GM18868 (cell line): ENCODE data around the gene ACYP1.

Experiments used
- ATAC-seq: cut with Tn5 transposase; IDR thresholded peaks from one replicate; pipeline ENCODE4 v1.9.1; 2021; ENCODE audit warnings: mild to moderate bottlenecking, moderate library complexity; ENCODE audit not compliant: unreplicated experiment

Gene ACYP1

DNA sequence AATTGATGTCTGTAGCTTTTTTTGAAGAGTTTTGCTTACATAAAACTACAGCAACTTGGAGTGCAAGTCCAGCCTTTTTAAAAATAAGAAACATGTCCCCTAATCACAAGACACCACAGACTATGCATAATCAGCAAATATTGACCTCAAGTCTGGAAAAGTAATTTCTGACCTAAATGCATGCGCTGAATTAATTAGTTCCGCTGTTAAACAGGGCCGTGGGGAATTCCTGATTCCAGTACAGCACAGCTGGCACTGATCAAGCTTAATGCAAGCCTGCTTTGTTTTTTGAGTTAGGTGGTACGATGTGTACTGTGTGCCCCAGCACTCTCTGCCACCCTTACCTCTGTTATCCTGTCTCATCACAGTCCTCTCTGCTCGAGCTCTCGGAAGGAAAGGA lies 21.8 kb downstream of the ACYP1 start:
- ATAC-seq, result no peak

DNA sequence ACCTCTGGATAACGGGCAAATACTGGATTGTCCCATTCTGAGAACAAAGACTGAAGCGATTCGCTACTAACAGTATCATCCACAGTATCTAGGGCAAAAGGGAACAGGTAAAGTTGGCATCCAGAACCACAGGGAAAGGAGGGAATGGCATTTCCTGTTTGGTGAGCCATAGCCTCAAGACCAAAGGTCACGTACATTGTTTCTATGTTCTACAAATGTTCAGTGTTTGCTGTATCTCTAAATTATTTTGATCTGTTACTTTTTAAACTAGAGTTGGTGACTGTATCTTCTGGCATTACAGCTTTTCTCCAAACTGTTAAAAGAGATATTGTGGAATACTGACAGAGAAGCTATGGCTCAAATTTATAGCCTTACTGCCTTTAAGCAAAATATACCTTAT lies 22.2 kb downstream of the ACYP1 start:
- no peak for ATAC-seq

DNA sequence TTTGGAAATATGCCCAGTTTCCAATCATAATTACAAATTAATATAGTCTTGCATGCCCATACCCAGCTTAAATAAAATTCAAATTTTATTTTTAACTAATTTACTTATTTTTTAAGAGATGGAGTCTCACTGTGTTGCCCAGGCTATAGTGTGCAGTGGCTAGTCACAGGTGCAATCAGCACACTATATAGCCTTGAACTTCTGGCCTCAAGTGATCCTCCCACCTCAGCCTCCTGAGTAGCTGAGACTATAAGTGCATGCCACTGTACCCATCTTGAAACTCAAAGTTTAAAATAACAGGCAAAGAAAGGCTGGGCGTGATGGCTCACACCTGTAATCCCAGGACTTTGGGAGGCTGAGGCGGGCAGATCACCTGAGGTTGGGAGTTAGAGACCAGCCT lies 22.9 kb downstream of the ACYP1 start:
- ATAC-seq, result no peak

DNA sequence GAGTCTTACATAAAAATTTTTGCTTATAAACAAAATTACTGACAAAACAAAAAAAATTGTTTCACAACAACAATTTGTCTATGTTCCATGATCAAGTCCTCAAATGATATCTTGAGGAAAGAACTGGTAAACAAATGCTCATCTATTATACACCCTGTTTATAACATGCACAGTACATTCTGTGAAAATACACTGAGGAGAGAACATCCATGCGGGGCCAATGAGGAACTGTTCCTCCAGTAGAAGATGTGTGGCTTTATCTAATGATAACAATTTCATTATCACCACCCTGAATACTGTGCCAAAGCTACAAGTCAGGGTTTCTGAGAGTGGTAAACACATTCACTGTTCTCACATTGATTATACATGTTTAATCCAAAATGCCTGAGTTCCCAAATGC lies 23.3 kb downstream of the ACYP1 start:
- no peak for ATAC-seq

DNA sequence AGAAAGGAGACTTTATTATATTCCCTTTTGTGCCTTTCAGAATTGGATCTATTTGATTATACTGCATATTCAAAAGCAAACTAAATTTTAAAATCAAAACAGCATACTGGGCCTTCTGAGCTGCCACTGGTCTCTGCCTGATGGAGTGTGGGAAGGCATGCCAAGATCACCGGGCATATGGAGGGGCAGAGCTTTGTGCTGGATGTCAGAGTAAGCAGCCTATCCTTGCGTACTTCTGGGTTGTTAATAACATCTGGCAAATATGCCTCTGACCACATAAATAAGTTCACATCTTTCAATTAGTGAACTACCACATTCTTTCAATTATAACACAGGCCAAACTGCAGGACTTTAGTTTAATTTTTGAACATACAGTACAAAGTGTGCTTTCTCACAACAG lies 30.9 kb downstream of the ACYP1 start:
- no peak for ATAC-seq

DNA sequence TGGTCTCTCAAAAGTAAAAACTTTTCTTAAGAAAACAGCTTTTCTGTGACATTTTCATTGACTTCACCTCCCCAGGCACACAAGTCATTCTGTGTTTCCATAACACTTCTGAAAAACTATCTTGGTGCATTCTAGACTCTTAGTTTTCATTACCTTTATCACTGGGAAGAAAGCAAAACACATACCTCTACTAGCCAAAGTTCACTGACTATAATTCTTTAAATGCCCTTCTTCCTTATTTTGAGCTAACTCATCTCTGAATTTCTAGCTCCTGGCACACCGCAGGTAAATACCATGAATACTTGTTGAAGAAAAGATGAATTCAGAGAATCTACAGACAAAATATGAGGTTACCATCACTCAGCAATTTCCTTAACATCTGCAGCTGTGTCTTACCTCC lies 33.7 kb downstream of the ACYP1 start:
- no peak for ATAC-seq

DNA sequence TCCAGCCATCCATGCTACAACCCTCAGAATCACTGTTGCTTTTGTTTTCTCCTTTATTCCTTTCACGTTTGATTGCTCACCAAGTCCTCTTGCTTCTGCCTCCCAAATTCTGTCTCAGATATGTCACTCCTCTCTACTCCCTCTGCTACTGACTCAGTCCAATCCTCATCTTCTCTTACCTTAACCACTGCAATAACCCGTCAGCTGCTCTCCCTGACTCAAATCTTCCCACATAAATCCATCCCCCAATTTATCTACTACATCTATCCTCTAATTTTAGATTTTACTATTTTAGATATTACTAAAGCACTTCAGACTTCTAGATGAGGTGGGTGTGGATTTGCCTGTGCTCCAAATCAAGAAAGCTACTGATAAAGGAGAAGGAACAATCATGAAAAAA lies 37.9 kb downstream of the ACYP1 start:
- no peak for ATAC-seq

DNA sequence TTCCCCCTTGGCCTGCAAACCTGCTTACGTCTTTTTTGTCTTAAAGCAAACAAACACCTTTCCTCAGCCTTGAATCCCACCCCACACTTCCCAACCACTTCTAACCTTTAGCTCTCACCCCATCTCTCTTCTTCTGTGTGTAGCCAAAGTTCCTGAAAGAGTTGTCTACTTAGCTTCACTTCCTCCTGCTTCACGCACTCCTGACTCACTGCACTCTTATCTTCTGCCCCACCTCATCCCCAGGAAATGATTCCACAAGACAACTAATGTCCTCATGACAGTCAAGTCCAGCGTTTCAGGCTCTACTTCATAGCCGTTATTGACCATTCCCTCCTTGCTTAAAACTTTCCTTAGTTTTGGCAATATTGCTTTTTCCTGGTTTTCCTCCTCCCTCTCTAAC lies 38.7 kb downstream of the ACYP1 start:
- ATAC-seq, result no peak

DNA sequence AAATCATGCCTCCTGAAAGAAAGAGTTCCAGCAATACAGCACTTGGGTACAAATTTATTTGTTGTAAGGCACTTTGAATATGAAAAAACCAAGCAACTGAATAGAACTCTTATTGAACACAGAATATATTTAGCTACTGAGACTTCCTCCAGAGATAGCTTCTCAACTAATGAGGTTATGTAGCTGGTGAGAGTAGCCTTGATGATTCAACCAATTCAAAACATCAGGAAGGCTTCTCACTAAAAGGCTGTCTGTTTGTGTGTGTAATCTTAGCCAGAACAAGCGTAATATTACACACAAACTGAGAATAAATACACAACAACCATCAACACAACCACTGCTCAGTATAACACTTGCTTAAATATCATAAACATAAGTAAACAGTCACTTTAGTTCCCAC lies 40.7 kb downstream of the ACYP1 start:
- no peak for ATAC-seq

DNA sequence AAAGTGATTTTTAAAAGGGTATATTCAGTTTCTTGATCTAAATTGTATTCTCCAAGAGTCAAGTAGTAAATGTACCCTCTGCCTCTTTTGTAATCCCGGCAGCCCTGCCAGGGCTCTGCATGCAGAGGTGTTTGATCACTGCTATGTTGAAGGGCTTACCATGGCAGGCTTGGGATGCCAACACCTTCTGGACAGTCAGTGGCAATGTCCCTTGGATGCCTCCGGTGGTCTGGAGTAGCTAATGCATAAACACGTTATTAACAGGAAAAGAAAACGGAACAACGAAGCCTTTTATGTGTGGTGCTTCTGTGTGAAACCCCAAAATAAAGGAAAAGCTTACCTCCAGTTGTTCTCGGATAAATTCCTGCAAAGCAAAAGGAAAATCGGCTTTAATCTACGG lies 41.2 kb downstream of the ACYP1 start:
- no peak for ATAC-seq

DNA sequence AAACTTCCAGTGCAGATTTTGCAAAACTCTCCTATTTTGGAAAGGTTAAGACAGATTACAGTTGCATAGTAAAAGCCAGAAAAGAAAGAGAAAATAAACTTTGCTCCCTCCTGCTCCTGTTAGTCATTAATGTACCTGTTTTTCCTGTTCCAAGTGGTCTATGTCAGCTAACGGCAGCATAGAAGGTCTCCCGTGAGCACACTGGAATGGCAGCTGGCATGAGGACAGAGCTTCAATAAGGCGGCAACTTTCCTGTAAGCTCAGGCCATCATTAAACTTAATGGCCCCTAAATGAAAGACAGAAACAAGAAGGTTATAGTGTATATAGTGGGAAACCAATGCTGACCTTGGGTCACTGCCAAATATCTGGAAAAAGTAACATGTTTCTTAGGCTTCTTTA lies 45.1 kb downstream of the ACYP1 start:
- no peak for ATAC-seq

DNA sequence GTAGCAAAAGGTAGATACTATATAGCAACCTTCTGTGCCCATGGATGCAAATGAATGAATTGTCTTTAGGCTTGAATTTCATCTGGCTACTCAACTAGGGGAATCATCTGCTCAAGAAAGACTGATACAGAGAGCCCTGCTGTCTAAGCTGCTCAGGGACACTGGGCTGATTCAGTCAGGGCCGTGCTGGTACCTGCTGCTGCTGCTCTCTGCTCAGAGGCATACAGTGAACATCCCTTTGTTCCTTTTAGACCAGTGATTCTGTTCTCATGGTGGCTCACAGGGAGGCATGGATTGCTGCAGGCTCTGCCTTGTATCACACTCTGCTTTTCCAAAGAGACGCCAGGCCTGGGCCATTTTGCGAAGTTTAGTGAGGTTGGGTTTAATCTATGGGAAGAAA lies 47.0 kb downstream of the ACYP1 start:
- ATAC-seq, result no peak

DNA sequence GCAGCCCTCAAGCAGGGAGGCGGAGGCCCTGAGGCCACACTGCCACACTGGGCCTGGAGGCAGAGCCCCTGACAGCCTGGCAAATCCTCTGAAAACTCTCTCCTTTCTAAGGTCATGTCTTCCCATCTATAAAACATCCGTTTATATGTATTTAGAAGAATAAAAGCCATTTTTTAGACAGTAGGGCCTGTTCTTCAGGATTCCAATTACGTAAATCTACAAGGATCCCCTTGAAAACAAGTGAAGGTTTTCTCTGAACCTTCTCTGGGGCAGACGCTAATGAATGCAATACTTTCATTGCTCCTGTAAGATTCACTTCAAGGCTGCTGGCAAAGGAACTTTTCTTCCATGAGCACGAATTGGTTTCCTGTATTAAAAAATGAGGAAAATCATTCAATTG lies 48.3 kb downstream of the ACYP1 start:
- no peak for ATAC-seq

DNA sequence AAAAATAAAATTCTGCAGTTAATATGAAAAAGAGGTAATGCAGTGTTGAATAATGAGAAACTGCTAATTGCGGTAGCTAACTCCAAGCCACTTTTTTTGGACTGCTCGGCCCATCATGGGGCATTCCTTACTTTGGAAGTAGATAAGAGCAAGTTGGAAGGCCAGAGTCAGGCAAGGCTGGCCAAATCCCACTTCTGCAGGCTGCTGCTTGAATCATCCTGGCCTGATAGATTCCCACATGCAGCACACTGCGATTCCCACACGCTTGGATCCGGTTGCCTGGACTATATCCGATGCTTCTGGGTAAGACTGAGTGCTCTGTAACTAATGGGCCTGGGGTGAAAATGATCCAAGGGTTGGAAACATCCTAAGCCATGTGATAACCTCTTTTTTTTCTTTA lies 50.5 kb downstream of the ACYP1 start:
- ATAC-seq, result no peak

DNA sequence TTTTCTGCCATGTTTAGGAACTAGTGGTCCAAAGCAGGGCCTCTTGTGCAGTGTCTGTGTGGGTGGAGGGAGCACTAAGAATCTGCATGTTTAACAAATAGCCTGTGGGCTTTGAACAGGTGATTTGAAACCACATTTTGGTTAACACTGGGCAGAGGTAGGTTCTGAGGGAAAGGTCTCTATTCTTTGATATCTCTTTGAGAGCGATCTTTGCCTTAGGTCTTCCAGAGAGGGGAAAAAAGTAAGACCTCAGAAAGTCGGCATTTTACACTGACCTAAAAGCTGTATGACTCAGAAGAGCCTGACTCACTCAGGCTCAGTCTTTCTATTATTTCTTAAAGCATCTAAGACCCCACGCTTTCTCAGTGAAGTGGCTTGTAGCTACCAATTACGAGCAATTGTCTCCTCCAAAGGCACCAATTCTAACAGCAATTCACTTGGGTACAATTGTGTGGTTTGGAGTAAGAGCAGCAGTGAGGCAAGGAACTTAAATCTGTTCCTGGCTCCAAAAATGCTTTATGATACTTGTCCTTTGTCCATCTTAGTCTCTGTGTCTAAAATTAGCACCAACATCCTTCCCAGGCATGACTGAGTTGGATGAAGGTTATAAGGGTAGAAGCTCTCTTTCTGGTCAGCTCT lies 52.3 kb downstream of the ACYP1 start:
- ATAC-seq, result no peak

DNA sequence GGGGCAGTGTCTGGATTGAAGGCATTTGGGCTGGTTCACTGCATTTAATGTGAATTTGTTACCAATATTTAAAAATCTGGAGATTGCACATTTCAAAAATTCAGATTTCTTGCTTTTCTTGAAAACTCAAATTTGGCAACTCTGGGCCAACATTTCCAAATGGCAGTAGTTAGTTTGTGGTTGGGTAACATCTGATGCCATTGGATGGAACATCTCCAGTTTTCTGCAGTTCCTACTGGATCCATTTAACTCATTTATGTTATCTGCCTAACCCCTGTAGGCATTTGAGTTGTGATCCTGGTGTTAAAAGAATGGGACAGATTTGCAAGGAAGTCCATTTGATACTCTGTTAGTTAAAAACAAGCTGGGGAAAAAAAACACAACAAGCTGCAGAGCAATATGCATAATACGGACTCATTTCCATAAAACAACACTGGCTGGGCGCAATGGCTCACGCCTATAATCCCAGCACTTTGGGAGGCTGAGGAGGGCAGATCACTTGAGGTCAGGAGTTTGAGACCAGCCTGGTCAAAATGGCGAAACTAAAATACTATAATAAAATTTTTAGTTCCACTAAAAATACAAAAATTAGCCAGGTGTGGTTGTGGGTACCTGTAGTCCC lies 53.2 kb downstream of the ACYP1 start:
- no peak for ATAC-seq

DNA sequence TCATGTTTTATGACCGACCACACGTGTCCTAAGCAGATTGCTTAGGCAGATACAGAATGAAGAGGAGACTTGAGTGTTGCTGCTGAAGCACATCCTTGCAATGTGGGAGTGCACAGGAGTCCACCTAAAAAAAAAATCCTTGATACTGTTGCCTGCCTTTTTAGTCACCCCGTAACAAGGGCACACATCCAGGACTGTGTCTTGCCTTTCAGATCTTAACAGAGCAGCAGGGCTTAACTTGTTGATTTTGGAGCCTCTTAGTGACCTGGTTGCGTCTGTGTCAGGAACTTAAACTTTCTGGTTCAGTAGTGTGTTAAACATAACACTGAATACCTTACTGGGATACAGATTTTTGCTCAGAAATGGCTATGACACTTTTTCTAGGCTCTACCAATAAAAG lies 54.6 kb downstream of the ACYP1 start:
- no peak for ATAC-seq

DNA sequence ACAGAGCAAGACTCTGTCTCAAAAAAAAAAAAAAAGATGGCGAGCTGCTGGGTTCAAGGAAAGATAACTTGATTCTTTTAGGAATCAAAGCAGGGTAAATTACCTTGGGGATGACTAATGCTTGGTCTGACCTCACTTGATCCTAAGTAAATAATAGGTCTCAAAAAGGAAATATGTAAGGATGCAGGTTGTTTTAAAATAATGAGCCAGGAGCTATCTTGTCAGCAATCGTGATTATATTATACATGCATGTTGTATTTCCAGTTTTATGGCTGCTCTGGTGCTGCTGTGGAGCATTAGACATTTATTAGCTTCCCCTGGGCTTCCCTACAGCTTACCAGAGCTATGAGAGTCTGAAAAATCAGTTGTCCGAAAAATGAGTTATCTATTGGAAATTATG lies 58.5 kb downstream of the ACYP1 start:
- no peak for ATAC-seq

DNA sequence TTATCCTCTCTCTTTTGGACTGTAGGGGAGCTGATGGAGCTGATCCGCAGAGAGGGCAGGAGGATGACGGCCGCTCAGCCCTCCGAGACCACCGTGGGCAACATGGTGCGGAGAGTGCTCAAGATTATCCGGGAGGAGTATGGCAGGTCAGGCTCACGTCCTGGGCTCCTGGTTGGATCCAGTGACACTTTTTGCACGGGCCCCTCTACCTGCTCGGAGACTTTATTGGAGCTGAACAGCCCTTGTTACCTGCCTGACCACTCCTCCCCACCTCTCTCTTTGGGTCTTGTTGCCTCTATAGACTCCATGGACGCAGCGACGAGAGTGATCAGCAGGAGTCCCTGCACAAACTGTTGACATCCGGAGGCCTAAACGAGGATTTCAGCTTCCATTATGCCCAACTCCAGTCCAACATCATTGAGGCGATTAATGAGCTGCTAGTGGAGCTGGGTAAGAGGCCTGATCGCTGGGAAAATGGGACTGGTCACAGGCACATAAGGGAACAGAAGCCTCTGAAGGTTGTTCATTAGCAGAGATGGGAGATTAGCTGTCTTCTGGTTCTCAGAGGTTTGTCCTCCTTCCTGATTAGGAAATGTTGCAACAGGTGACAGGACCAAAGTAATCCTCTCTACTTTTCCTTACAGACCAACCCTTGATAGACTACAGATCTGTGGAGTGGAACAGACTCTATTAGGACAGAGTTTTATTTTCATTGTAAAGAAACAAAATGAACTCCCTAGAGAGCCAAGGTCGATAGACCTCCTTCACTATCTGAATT lies 60.4 kb downstream of the ACYP1 start:
- no peak for ATAC-seq
